Hematopoietic multipotent progenitor cell treated with erythropoietin and hydrocortisone succinate and interleukin-3 and kit ligand, for 15 days (in vitro differentiated cells): Measurements from ENCODE around the gene PCCA.

Experiments
- DNase-seq: peaks from one replicate; pipeline ENCODE4 v3.0.0-alpha.2; 2015; ENCODE audit warnings: low spot score

Gene PCCA

DNA sequence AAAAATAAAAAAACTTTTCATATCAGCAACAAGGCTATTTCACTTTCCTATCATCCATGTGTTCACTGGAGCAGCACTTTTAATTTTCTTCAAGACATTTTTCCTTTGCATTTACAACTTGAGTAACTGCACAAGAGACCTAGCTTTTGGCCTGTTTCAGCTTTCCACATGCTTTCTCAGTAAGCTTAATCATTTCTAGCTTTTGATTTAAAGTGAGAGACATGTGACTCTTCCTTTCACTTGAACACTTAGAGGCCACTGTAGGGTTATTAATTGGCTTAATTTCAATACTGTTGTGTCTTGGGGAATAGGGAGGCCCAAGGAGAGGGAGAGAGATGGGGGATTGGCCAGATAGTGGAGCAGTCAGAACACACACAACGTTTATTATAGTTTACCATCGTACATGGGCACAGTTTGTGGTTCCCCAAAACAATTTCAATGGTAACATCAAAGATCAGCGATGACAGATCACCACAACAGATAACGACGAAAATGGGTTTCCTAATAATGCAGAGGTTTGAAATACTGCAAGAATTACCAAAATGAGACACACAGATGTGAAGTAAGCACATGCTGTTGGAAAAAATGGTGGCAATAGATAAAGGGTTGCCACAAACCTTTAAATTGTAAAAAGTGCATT lies 382.1 kb downstream of the PCCA start:
- DNase-seq, result no peak

GRCh38 chr13:100473087-100473486 lies 384.2 kb downstream of the PCCA start:
- no peak for DNase-seq

- DNase-seq, result no peak
These were observed 384.7 kb downstream of the PCCA start for GRCh38 chr13:100473501-100474044.

DNA sequence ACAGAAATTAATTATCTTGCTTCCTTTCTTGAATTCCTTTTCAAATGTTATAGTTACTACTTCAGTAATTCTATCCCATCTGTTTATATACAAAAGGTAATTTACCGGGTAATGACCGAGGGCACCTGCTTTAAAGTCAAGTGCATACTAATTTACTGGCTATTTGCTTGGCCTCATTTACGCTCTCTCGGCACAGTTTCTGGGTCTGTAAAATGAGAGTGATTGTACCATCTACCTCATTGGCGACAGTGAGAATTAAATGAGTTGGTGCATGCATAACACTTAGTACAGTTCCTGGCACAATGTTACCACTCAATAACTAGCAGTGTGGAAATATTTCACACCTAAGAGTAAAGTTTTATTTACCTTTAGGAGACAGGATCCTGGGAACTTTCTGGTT lies 388.1 kb downstream of the PCCA start:
- no peak for DNase-seq

GRCh38 chr13:100478107-100478809 lies 389.4 kb downstream of the PCCA start:
- no peak for DNase-seq

DNA sequence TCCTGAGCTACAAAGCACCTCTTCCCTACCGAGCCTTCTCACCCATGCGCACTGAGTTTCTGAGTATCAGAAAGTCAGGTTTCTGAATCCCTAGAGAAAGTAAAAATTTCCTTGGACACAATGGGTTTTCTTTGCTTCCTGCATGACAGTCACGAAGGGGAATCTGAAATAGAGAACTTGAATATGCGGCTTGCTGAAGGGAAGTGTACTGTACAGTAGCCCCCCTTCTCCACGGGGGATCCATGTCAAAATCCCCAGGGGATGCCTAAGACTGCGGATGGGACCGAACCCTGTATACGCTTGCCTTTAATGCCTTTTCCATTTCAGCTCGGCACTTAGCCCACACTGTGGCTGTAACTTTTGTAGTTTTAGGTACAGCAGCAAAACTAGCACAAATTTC lies 391.8 kb downstream of the PCCA start:
- no peak for DNase-seq

DNA sequence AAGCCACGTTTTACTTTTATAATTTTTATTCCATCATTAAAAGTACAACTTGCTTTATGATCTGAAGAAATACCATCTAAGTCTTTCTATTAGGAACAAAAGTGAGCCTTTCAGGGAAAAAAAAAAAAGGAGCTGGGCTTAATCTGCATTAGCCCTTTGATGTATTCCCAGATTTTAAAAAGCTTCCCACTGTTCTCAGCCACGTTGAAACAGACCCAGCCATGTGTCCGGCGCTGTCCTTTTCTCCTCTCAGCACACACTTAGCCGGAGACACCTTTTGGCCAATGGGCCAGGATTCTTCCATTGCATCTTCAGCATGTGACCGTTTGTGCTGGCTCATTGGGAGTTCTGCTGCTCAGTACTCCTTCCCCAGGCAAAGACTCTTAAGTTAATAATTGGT lies 394.2 kb downstream of the PCCA start:
- no peak for DNase-seq

DNA sequence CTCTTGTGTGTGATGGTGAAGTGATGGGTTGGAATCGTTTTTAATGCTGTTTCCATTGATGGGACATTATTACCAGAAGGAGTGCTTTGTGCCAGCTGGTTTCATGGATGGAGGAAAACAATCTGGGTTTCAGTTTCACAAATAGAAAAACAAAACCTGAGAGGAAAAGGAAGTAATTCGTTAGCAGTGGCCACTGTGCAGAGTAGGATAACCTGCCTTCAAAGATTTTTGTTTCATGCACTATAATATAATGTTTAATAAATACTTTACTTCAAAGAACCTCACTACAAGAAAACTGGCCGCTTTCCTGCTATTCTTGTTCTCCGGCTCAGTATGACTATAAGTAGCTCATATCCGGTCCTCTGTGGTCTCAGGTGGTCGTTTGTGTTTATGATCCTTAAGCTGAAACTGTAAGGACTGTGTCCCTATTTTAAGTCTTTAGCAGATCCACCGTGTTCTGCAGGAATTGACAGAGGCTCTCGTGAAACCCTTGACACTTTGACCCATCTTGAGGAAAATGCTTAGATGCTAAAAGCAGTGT lies 395.0 kb downstream of the PCCA start:
- DNase-seq, result no peak

DNA sequence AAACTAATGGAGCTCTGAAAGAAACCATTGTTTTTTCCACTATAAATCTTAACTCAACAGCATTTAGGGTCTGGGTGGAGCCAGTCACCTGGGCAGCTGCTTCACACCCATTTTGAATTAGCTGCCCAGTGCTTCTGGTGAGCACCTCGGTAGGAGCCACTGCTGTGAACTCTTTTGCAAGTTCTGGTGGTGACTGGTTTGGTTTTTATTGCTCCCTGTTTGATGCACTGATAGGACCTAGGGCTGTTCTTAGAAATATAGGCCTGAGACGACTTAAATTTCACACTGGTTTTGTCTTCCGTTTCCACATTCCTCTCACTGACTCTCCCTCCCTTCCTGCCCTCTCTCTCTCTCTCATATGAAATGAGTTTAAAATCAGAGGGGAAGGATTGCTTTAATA lies 395.8 kb downstream of the PCCA start:
- no peak for DNase-seq

DNA sequence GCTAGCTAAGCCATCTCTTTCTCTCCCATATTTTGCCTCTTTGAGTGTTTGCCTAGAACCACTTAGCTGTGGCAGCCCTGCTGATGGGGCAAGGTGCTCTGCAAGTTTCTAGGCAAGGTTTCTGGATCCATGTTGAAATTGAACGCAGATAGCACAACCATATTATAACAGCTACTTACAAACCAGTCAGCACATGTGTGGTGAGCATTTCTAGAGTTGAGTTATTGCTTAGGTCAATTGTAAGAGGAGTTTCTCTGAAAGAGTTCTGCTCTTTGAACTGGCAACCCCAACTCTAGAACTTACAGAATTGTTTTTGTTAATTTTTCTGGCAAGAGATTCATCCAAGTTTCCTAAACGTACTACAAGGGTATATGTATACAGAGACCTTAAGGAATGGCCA lies 396.4 kb downstream of the PCCA start:
- DNase-seq, result no peak

DNA sequence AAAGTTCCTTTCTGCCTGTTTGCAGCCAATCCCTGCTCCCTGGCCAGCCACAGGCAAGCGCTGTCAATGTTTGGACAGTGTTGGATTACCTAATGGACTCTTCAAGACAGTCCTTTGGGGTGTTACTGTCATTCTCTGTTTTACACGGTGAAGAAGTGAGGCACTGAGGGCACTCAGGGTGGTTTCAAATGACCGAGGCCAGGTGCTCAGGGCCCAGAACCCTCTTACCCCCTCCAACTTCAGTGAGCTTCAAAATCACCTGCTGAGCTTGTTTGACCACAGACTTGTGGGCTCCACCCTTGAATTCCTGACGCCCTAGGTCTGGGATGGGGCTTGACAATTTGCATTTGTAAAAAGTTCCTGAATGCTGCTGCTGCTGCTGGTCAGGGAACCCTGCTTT lies 401.8 kb downstream of the PCCA start:
- no peak for DNase-seq

- no peak for DNase-seq
These were observed 402.4 kb downstream of the PCCA start for GRCh38 chr13:100491164-100491842.

DNA sequence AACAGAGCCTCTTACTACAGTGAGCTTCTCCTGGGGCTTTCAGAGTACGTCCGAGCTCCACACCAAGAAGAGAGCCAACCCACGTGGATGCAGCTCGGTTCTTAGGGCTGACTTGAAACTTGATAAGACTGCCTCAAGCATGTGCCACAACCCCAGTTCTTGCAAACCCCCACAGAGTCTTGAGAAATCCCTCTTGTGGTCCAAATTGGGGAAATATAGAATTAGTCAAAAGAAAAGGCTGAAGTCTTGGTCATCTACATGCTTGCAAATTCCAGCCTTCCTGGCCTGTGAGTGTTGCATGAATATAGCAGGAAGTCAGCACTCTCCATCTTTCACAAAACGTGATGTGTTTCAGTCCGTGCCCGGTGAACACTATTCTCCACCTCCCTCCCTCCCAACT lies 404.5 kb downstream of the PCCA start:
- DNase-seq, result no peak

GRCh38 chr13:100495455-100495854 lies 406.6 kb downstream of the PCCA start:
- no peak for DNase-seq

GRCh38 chr13:100497389-100497788 lies 408.5 kb downstream of the PCCA start:
- no peak for DNase-seq

GRCh38 chr13:100502446-100502845 lies 413.6 kb downstream of the PCCA start:
- DNase-seq, result no peak

DNA sequence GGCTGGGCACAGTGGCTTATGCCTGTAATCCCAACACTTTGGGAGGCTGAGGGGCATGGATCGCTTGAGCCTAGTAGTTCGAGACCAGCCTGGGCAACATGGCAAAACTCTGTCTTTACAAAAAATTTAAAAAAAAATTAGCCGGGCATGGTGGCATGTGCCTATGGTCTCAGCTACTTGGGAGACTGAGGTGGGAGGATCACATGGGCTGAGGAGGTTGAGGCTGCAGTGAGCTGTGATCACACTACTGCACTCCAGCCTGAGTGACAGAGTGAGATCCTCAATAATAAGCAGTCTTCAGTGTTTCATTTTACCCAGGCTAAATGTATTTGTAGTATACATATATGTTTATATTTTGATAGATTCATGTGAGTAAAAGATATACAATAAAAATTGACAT lies 414.7 kb downstream of the PCCA start:
- DNase-seq, result no peak

- no peak for DNase-seq
These were observed 417.3 kb downstream of the PCCA start for GRCh38 chr13:100506154-100506553.

DNA sequence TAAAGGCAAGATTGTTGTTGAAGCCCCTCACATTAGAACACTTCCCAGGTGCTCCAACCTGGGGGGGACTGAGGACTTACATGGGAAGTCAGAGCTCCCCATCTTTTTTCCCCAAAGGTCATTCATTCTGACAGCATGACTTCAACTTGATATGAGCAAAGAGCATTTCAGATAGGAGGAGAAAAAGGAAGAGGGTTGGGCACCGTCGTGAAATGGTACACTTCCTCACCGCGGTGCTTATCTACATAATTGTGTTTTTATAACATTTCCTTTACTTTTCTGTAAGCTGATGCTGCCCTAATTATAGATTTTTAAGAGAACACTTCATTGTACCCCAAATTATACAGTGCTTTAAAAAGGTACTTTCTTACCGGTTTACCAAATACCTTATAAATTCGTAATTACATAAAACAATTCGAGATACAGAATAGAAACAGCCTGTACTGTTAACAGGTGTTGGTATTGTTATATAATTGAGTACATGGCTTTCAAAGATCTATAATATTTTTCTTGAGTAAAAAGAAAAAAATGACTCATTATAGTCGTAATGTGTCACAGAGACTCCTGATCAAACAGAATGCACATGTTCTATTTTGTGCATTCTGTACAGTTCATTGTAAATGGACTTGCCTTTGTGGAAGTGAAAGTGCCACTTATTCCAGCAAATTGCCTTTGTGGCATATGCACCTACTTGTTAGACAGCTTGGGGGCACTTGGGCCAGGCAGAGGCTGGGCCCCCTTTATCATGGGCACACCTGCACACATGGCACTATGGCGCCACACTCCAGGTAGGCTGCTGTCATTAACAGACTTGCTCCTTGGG lies 417.9 kb downstream of the PCCA start:
- DNase-seq, result no peak

- DNase-seq, result no peak
These were observed 419.6 kb downstream of the PCCA start for GRCh38 chr13:100508455-100508854.

DNA sequence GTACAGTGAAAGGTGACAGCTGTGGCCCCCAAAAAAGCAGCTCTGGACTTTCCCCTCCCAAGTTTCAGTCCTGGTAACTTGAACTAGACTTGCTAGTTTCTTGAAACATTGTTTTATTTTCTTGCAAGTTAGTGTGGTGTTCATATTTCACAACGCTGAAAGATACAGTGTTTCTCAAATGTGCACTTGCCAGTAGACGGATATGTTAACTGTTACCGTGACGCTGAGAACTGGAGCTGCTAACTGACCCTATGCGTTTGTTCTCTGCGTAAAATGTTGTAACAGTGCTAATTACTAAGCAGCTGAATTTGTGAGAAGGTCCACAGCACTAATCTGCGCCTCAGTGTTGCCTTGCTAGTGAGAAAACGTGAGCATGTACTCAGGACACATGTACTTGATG lies 420.1 kb downstream of the PCCA start:
- DNase-seq, result no peak
